Activated T-cell treated with anti-CD3 and anti-CD28 coated beads, Interleukin-2, amount 50 U/mL, for 72 hours (primary cell): ENCODE measurements around the gene KIF19. TPM values are rescaled to one million over a fixed set of nuclear protein-coding genes. Genes with fewer than 3 reads are reported as not detected.

ENCODE experiments used
- ATAC-seq, 2 donors: fragments of 150-1000 bp; cut with Tn5 transposase; replicated peaks in 1 of 2; 2 replicates each; pipeline ENCODE4 v1.10.0; 2021; ENCODE audit warnings: moderate library complexity in 2 of 2, mild to moderate bottlenecking in 1 of 2
- DNase-seq, 2 donors: peaks; one replicate each; pipeline ENCODE4 v3.0.0; 2021 to 2022; ENCODE audit warnings: mixed read lengths in 1 of 2
- H3K27ac Mint-ChIP-seq: one replicate; pipeline ENCODE4 v1.8.0; 2022; ENCODE audit warnings: mild to moderate bottlenecking, moderate library complexity, mixed read lengths
- H3K27me3 Mint-ChIP-seq: one replicate; pipeline ENCODE4 v1.8.0; 2022; ENCODE audit warnings: low read depth, mixed read lengths
- H3K36me3 Mint-ChIP-seq, 2 donors: one replicate each; pipeline ENCODE4 v1.8.0; 2022; ENCODE audit warnings: mixed read lengths in 2 of 2, mild to moderate bottlenecking in 1 of 2; ENCODE audit not compliant: insufficient read depth in 2 of 2
- H3K4me1 Mint-ChIP-seq: one replicate; pipeline ENCODE4 v1.8.0; 2022; ENCODE audit warnings: low read depth, mixed read lengths
- H3K4me3 Mint-ChIP-seq, 2 donors: one replicate each; pipeline ENCODE4 v1.8.0; 2022; ENCODE audit warnings: mild to moderate bottlenecking in 2 of 2, mixed read lengths in 2 of 2, moderate library complexity in 2 of 2
- H3K9me3 Mint-ChIP-seq, 2 donors: one replicate each; pipeline ENCODE4 v1.8.0; 2022; ENCODE audit warnings: mixed read lengths in 2 of 2
- total RNA-seq, 2 donors: library from RNA; stranded (reverse); gene quantifications; one replicate each; pipeline ENCODE4 v1.2.3, GENCODE V29; 2022

Gene KIF19
- total RNA-seq, 2 donors from 2014 or later: 0.25 TPM; not detected in 1

GRCh38 chr17:74290340-74290739, 35.7 kb upstream of the KIF19 start:
- Mint-ChIP-seq H3K27me3 (no peaks in the 10 kb centered on the region), H3K9me3 (peaks cover 0 to 2% of the 10 kb centered on the region in 2 donors), H3K36me3 (peaks cover 2 to 8% of the 10 kb centered on the region in 2 donors), H3K4me3 (no peak overlapping the region), H3K27ac (no peak overlapping the region), H3K4me1 (peaks cover 49% of the 10 kb centered on the region)
- DNase-seq (no peak), ATAC-seq (no peak)

GRCh38 chr17:74292495-74292894, 33.5 kb upstream of the KIF19 start:
- Mint-ChIP-seq H3K36me3 (peaks cover 2 to 8% of the 10 kb centered on the region in 2 donors), H3K27ac (no peak overlapping the region), H3K4me3 (no peak overlapping the region), H3K27me3 (peaks cover 7% of the 10 kb centered on the region), H3K4me1 (peaks cover 49% of the 10 kb centered on the region), H3K9me3 (peaks cover 0 to 2% of the 10 kb centered on the region in 2 donors)
- DNase-seq (no peak), ATAC-seq (no peak)

DNA sequence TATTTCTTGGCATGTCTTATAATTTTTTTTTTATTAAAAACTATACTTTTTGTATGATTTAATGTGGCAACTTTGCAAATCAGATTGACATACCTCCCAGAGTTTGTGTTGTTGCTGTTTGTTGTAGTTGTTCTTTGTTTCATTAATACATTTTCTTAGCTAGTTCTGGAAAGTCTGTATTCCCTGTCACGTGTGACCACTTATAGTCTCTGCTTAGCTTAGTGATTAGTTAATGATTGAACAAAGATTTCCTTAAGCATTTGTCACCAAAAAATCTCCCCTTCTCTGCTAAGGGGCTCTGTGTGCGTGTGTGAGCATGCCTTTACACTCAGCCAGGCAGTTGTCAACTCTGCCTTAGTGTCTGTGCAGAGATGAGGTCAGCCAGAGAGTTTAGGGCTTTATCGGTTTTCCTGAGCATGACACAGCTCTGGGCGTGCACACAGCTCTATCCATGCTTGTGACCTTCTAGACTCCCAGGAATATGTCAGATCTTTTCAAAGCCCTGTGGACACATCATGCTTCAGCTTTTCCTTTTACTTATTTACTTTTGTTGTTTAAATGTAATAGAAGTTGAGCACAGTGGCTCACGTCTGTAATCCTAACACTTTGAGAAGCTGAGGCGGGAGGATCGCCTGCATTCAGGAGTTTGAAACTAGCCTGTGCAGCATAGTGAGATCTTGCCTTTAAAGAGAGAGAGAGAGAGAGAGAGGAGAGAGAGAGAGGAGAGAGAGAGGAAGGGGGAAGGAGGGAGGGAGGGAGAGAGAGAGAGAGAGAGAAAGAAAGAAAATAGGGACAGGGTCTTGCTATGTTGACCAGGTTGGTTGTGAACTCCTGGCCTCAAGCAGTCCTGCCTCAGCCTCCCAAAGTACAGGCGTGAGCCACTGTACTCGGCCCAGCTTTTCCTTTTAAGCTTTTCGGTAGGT, 30.1 kb upstream of the KIF19 start:
- Mint-ChIP-seq H3K36me3 (peaks cover 2 to 8% of the 10 kb centered on the region in 2 donors), H3K9me3 (peaks cover 0 to 2% of the 10 kb centered on the region in 2 donors), H3K27ac (peak overlapping the region; percentile 83), H3K27me3 (peaks cover 16% of the 10 kb centered on the region), H3K4me3 (no peak overlapping the region), H3K4me1 (peaks cover 36% of the 10 kb centered on the region)
- ATAC-seq (no peak), DNase-seq (no peak)

- H3K27me3 Mint-ChIP-seq: peaks cover 16% of the 10 kb centered on the region
- peaks cover 43% of the 10 kb centered on the region for H3K4me1 Mint-ChIP-seq
- H3K27ac Mint-ChIP-seq: no peak overlapping the region
- H3K4me3 Mint-ChIP-seq: no peak overlapping the region
- DNase-seq: no peak
- peak in 1 of 2 donors; percentile 33 for ATAC-seq
- peaks cover 0 to 2% of the 10 kb centered on the region in 2 donors for H3K9me3 Mint-ChIP-seq
- peaks cover 2 to 8% of the 10 kb centered on the region in 2 donors for H3K36me3 Mint-ChIP-seq
Observed at GRCh38 chr17:74296548-74296936, 29.5 kb upstream of the KIF19 start.

GRCh38 chr17:74297941-74298340, 28.1 kb upstream of the KIF19 start:
- peaks cover 0 to 2% of the 10 kb centered on the region in 2 donors for H3K9me3 Mint-ChIP-seq
- H3K36me3 Mint-ChIP-seq: peaks cover 2 to 8% of the 10 kb centered on the region in 2 donors
- peak overlapping the region; percentile 64 for H3K27ac Mint-ChIP-seq
- H3K4me1 Mint-ChIP-seq: peaks cover 43% of the 10 kb centered on the region
- peak; percentile 62 to 82 for DNase-seq
- H3K27me3 Mint-ChIP-seq: peaks cover 16% of the 10 kb centered on the region
- peak overlapping the region; percentile 76 to 79 for H3K4me3 Mint-ChIP-seq
- ATAC-seq: peak; percentile 98 to 99

DNA sequence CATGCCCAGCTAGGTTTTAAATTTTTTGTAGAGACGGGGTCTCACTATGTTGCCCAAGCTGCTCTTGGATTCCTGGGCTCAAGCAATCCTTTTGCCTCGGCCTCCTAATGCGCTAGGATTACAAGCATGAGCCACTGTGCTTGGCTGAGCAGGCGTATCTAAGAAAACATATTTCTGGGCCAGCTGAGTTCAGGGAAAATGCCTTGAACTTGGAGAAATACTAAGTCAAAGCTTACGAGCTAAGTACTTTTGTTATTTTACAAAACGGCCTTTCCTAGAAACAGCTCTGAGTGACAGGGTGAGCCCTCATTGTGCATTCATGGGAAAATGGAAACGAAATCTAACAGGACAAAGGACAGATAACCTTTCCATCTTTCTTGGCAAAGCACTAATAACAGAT, 27.2 kb upstream of the KIF19 start:
- peaks cover 0 to 2% of the 10 kb centered on the region in 2 donors for H3K9me3 Mint-ChIP-seq
- peaks cover 2 to 8% of the 10 kb centered on the region in 2 donors for H3K36me3 Mint-ChIP-seq
- H3K27ac Mint-ChIP-seq: no peak overlapping the region
- peaks cover 16% of the 10 kb centered on the region for H3K27me3 Mint-ChIP-seq
- H3K4me3 Mint-ChIP-seq: no peak overlapping the region
- DNase-seq: no peak
- H3K4me1 Mint-ChIP-seq: peaks cover 43% of the 10 kb centered on the region
- no peak for ATAC-seq

GRCh38 chr17:74299226-74300009, 26.6 kb upstream of the KIF19 start:
- peaks cover 0 to 2% of the 10 kb centered on the region in 2 donors for H3K9me3 Mint-ChIP-seq
- peaks cover 2 to 3% of the 10 kb centered on the region in 2 donors for H3K36me3 Mint-ChIP-seq
- H3K4me3 Mint-ChIP-seq: no peak overlapping the region
- H3K4me1 Mint-ChIP-seq: peaks cover 43% of the 10 kb centered on the region
- DNase-seq: no peak
- H3K27ac Mint-ChIP-seq: no peak overlapping the region
- peaks cover 16% of the 10 kb centered on the region for H3K27me3 Mint-ChIP-seq
- ATAC-seq: no peak

GRCh38 chr17:74303305-74303704, 22.7 kb upstream of the KIF19 start:
- Mint-ChIP-seq H3K36me3 (no peaks in the 10 kb centered on the region), H3K9me3 (no peaks in the 10 kb centered on the region), H3K4me1 (peaks cover 30% of the 10 kb centered on the region), H3K27me3 (peaks cover 13% of the 10 kb centered on the region), H3K4me3 (no peak overlapping the region), H3K27ac (no peak overlapping the region)
- ATAC-seq (no peak), DNase-seq (no peak)

DNA sequence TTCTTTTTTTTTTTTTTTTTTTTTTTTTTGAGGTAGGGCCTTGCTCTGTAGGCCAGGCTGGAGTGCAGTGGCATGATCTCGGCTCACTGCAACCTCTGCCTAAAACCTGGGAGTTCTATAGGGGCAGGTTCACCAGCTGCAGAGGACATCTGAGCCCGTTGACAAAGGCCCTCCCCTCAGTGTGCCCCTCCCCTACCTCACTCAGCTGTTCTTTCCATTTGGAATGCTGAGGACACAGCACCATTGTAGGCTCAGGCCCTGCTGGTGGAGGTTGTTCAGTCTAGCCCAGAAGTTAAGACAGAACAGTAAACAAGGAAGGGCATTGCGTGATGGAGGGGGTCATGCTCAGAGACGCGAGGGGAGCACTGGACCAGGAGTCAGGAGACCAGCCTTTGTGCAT, 21.8 kb upstream of the KIF19 start:
- ATAC-seq (no peak), DNase-seq (no peak)
- no peak overlapping the region for H3K27ac Mint-ChIP-seq
- peaks cover 22% of the 10 kb centered on the region for H3K4me1 Mint-ChIP-seq
- H3K9me3 Mint-ChIP-seq: no peaks in the 10 kb centered on the region
- no peaks in the 10 kb centered on the region for H3K36me3 Mint-ChIP-seq
- H3K27me3 Mint-ChIP-seq: peaks cover 11% of the 10 kb centered on the region
- H3K4me3 Mint-ChIP-seq: no peak overlapping the region

DNA sequence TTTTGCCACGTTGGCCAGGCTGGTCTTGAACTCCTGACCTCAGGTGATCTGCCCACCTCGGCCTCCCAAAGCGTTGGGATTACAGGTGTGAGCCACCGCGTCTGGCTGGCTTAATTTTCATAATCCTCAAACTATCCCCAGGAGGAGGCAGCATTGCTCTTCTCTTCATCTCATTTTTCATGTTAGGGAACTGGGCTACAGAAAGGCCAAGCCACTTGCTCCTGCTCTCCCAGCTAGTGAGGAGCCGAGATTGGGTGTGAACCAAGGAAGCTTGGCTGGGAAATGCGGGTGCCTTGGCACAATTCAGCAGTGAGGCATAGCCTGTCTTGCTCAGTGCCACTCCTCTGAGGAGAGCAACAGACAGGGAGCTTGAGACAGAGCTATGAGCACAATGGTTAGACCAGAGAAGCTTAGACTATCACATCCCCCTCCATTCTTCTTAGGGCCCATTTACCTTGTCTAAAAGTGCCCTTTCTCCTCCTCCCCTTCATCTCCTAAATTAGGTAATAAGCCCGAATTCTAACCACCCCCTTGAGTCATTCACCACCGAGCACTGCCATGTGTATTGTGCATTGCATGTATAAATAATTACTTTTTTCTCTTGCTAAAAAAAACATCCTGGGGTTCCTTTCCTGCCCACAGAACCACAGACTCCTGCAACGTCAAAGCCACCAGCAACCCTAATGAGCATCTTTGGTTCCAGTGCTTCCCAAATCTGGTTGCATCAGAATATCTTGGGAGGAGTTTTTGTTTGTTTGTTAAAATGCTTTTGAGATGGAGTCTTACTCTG, 20.0 kb upstream of the KIF19 start:
- ATAC-seq (peak; percentile 35 to 67), DNase-seq (no peak)
- H3K9me3 Mint-ChIP-seq: no peaks in the 10 kb centered on the region
- peaks cover 5% of the 10 kb centered on the region for H3K27me3 Mint-ChIP-seq
- no peaks in the 10 kb centered on the region for H3K36me3 Mint-ChIP-seq
- no peak overlapping the region for H3K4me3 Mint-ChIP-seq
- no peak overlapping the region for H3K27ac Mint-ChIP-seq
- H3K4me1 Mint-ChIP-seq: peaks cover 18% of the 10 kb centered on the region

GRCh38 chr17:74307984-74308773, 17.8 kb upstream of the KIF19 start:
- Mint-ChIP-seq H3K4me1 (peaks cover 14% of the 10 kb centered on the region), H3K36me3 (no peaks in the 10 kb centered on the region), H3K9me3 (peaks cover 2% of the 10 kb centered on the region in 2 donors), H3K4me3 (no peak overlapping the region), H3K27me3 (peaks cover 9% of the 10 kb centered on the region), H3K27ac (no peak overlapping the region)
- ATAC-seq (no peak), DNase-seq (no peak)

DNA sequence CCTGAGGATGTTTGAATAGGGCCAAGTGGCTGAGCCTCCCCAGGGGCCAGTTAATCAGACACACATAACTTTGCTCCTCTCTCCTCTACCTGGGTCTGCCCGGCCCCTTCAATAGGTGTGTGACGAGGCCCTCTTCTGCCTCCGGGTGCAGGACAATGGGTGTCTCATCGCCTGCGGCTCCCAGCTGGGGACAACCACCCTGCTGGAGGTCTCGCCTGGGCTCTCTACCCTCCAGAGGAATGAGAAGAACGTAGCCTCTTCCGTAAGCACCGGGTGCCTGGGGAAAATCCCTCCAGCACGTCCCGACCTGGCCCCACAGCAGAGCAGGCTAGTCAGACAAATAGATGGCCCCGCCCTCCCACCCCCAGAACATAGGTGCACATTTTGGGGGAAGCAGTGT, 16.1 kb upstream of the KIF19 start:
- no peak overlapping the region for H3K27ac Mint-ChIP-seq
- H3K36me3 Mint-ChIP-seq: no peaks in the 10 kb centered on the region
- H3K4me1 Mint-ChIP-seq: peaks cover 14% of the 10 kb centered on the region
- H3K9me3 Mint-ChIP-seq: peaks cover 2% of the 10 kb centered on the region in 2 donors
- ATAC-seq (no peak), DNase-seq (no peak)
- H3K27me3 Mint-ChIP-seq: peaks cover 9% of the 10 kb centered on the region
- H3K4me3 Mint-ChIP-seq: no peak overlapping the region
